ENCODE data around the gene MIDN. TPM values are rescaled to one million over a fixed set of nuclear protein-coding genes. Genes with fewer than 3 reads are reported as not detected.

MIDN gene
- total RNA-seq, 6 experiments from 2014 or later = 58.4 to 73.3 (median 67.4) TPM

DNA sequence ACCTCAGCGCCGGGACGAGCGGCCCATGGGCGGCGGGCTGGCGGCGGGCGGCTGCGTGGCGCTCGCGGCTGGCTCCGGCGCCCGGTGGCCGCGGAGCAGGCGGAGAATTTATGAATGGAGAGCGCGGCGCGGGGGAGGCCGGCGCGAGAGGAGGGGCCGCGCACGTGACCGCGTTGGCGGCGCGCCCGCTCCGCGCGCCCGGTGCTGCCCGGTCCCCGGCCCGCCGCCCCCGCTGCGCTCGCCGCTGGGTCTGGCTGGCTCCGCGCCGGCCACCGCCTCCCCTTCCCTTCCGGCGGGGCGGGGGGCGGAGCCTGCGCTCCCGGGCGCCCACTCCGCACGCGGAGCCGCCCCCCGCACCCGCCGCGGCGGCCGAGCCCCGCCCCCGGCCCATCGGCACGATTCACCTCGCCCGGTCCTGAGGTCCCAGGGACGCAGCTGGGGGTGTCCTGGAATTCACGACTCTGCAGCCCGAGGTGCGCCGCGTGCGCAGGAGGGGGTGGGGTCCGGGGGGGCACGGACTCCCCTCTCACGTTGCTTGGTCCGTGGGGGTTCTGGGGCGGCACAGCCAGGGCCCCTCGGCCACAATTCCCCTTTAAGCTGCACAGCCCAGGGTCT is 10.5 kb upstream of the MIDN start, which contains the start of gene CBARP:
TSS of gene CBARP (minus strand) at position 252 of the 615 bp plus-strand sequence. CDS start 1,905 bp downstream, outside the sequence.
- H3K4me1 Mint-ChIP-seq (ENCODE audit: low read depth) = peaks cover 11% of the 10 kb centered on the region
- H3K27ac Mint-ChIP-seq = peak within 1 kb of the TSS; percentile 52
- no peak for DNase-seq

DNA sequence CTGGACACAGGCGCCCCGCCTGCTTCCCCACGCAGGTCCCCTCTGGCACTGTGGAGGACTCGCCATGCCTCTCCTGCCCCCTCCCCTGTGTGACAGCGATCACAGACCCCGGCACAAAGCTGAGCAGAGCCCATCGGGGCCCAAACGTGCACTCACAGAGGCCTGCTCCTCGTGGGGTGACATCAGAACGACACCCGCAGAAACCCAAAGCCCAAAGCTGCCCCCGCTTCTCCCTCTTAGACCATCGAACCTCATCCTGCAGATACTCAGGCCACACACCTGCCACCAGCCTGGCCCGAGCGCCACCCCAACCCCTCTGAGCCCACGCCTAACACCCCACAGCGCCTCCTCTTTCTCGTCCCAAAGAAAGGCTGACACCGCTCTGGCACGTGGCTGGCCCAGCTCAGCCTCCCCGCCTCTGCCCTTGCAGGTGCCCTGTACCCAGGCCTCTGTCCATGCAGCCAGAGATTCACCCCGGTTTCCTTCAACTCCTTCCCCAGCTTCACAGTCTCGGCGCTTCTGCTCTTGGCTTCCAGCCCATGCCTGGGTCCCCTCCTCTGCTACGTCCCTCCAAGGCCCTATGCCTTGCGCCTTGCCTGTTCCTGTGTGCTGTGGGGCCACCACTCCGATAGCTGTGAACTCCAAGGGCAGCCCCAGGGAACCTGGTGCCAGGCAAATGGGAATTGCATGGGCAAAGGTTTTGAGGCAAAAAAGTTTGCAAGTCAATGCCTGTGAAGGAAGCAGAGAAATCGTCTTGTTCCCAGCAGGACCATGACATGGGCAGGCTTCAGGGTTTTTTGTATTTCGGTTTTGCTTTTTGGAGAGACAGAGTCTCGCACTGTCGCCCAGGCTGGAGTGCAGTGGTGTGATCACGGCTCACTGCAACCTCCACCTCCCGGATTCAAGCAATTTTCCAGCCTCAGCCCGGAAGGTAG is 9.7 kb upstream of the MIDN start:
- Mint-ChIP-seq H3K36me3 (ENCODE audit: low read depth) (no peaks in the 10 kb centered on the region), H3K9me3 (no peaks in the 10 kb centered on the region), H3K4me3 (peak overlapping the region; percentile 78), H3K4me1 (ENCODE audit: low read depth) (peaks cover 19% of the 10 kb centered on the region), H3K27ac (peak overlapping the region; percentile 52), H3K27me3 (ENCODE audit: insufficient read depth) (peaks cover 4% of the 10 kb centered on the region; the same call in 1 of the 2 replicates)
- no peak for TF ChIP-seq CTCF (IDR thresholded peaks at IDR 0.05)
- DNase-seq = no peak

More for the DNA sequence above, 10.5 kb upstream of the MIDN start, which contains the start of gene CBARP:
- no peak for TF ChIP-seq CTCF (IDR thresholded peaks at IDR 0.05)
- no peaks in the 10 kb centered on the region for H3K36me3 Mint-ChIP-seq (ENCODE audit: low read depth)
- peak within 1 kb of the TSS; percentile 78 for H3K4me3 Mint-ChIP-seq
- peaks cover 4% of the 10 kb centered on the region; the same call in 1 of the 2 replicates for H3K27me3 Mint-ChIP-seq (ENCODE audit: insufficient read depth)
- H3K9me3 Mint-ChIP-seq = no peaks in the 10 kb centered on the region

GRCh38 chr19:1239420-1239795 is 9.0 kb upstream of the MIDN start:
- DNase-seq = no peak
- no peak for TF ChIP-seq CTCF (IDR thresholded peaks at IDR 0.05)
- no peaks in the 10 kb centered on the region for H3K9me3 Mint-ChIP-seq
- H3K4me3 Mint-ChIP-seq = peak overlapping the region; percentile 78
- no peaks in the 10 kb centered on the region for H3K36me3 Mint-ChIP-seq (ENCODE audit: low read depth)
- H3K27ac Mint-ChIP-seq = 0 out of 2 replicates have a peak overlapping the region, but pooled peaks have one; percentile 43
- H3K4me1 Mint-ChIP-seq (ENCODE audit: low read depth) = peaks cover 21% of the 10 kb centered on the region
- H3K27me3 Mint-ChIP-seq (ENCODE audit: insufficient read depth) = peaks cover 4% of the 10 kb centered on the region; the same call in 1 of the 2 replicates

DNA sequence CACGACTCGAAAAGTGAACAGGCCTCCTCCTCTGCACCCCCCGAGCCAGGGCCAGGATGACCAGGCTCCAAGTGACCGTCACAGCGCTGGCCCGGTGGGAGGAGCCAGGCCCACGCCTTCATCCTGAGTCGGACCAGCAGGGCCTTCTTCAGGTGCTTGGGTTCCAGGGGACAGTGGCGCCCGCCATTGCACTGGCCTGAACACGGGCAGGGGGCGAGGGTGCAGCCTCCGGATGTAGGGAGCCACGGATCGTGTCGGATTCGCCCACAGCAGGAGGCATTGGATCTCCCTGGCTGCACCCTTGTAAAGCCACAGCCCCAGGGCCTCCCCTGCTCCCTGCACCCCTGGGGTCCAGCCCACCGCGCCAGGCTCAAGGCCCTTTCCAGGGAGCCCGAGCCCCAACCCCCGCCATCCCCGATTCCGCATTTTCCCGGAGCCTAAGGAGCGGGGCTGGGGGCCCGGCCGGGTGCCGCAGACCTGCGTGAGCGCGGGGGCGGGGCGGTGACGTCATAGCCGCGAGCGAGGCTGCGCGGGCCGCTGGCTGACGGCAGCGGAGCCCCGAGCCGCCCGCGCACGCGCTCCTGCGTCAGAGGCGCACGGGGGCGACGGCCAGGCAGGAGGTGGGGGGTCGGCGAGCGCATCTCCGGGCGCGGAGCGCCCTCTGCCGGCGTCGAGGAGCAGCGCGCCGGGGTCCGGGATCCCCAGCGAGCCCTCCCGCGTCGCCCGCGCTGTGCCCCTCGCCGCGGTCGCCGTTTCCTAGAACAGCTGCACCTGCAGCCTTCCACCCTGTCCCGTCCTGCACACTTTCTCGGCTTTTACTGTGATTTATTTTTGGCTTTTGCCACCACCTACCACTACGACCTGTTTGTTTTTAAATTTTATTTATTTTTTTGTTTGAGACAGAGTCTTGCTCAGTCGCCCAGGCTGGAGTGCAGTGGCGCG is 8.3 kb upstream of the MIDN start:
- no peaks in the 10 kb centered on the region for H3K36me3 Mint-ChIP-seq (ENCODE audit: low read depth)
- peak; percentile 97 for TF ChIP-seq CTCF (IDR thresholded peaks at IDR 0.05)
- peak overlapping the region; percentile 84 for H3K4me3 Mint-ChIP-seq
- peak; percentile 78 for DNase-seq
- peaks cover 4% of the 10 kb centered on the region; the same call in 1 of the 2 replicates for H3K27me3 Mint-ChIP-seq (ENCODE audit: insufficient read depth)
- H3K27ac Mint-ChIP-seq = no peak overlapping the region; the same call in 1 of the 2 replicates
- H3K4me1 Mint-ChIP-seq (ENCODE audit: low read depth) = peaks cover 25% of the 10 kb centered on the region
- no peaks in the 10 kb centered on the region for H3K9me3 Mint-ChIP-seq

- DNase-seq = no peak
- no peak for TF ChIP-seq CTCF (IDR thresholded peaks at IDR 0.05)
- Mint-ChIP-seq H3K36me3 (ENCODE audit: low read depth) (no peaks in the 10 kb centered on the region), H3K27ac (peak overlapping the region; percentile 87), H3K27me3 (ENCODE audit: insufficient read depth) (peaks cover 4% of the 10 kb centered on the region; the same call in 1 of the 2 replicates), H3K9me3 (no peaks in the 10 kb centered on the region), H3K4me1 (ENCODE audit: low read depth) (peaks cover 25% of the 10 kb centered on the region), H3K4me3 (peak overlapping the region; percentile 84)
These were observed 7.5 kb upstream of the MIDN start for GRCh38 chr19:1240925-1241324.

Data from HFFc6 (cell line).